ENCODE results near the gene VTA1.
A peak's percentile ranks its signal among the peaks of the same experiment; 100 is the strongest.
"Not testable (repeated sequence)": the region's sequence is repeated elsewhere in the genome, so short reads cannot be mapped to it uniquely, and the experiment has no call there.

The VTA1 gene

GRCh38 chr6:142155091-142155490 is 8.0 kb downstream of the VTA1 start:
- H3K9me3 ChIP-seq (ENCODE audit: insufficient read depth, low read depth, low read length): no peaks in the 10 kb centered on the region
- H3F3A ChIP-seq (ENCODE audit: low read depth): no peaks in the 10 kb centered on the region
- H3K27me3 ChIP-seq (ENCODE audit: insufficient read depth, low read length, poor library complexity, severe bottlenecking): no peaks in the 10 kb centered on the region
- H3K4me1 ChIP-seq (ENCODE audit: insufficient read depth, low read length, poor library complexity, severe bottlenecking): peaks cover 46% of the 10 kb centered on the region
- H3K4me2 ChIP-seq (ENCODE audit: low read depth, low read length, poor library complexity, severe bottlenecking): peak overlapping the region; percentile 57
- H2AFZ ChIP-seq (ENCODE audit: low read length): no peak overlapping the region
- peaks cover 64% of the 10 kb centered on the region for H4K20me1 ChIP-seq (ENCODE audit: insufficient read depth, low read length, poor library complexity, severe bottlenecking)
- peak overlapping the region; percentile 53 for H3K4me3 ChIP-seq (ENCODE audit: low read length, poor library complexity, severe bottlenecking)
- no peaks in the 10 kb centered on the region for H3K9me2 ChIP-seq (replicated peaks; ENCODE audit: low read depth, low read length)
- H3K36me3 ChIP-seq (ENCODE audit: insufficient read depth, low read length): no peaks in the 10 kb centered on the region
- no peak overlapping the region for H3K9ac ChIP-seq (ENCODE audit: low read depth, low read length, poor library complexity, severe bottlenecking)
- peaks cover 92% of the 10 kb centered on the region for H3K79me2 ChIP-seq (ENCODE audit: insufficient read depth, low read length)
- TF ChIP-seq CTCF (conservative IDR thresholded peaks at IDR 0.05; ENCODE audit: low read length) (no peak), EZH2phosphoT487 (IDR thresholded peaks at IDR 0.05; ENCODE audit: borderline replicate concordance) (no peak)

GRCh38 chr6:142155895-142156757 is 9.1 kb downstream of the VTA1 start:
- Histone ChIP-seq H3K27me3 (ENCODE audit: insufficient read depth, low read length, poor library complexity, severe bottlenecking) (no peaks in the 10 kb centered on the region), H3K9me2 (replicated peaks; ENCODE audit: low read depth, low read length) (no peaks in the 10 kb centered on the region), H3F3A (ENCODE audit: low read depth) (no peaks in the 10 kb centered on the region), H3K36me3 (ENCODE audit: insufficient read depth, low read length) (no peaks in the 10 kb centered on the region), H2AFZ (ENCODE audit: low read length) (no peak overlapping the region), H3K9me3 (ENCODE audit: insufficient read depth, low read depth, low read length) (no peaks in the 10 kb centered on the region), H3K79me2 (ENCODE audit: insufficient read depth, low read length) (peaks cover 92% of the 10 kb centered on the region), H3K4me1 (ENCODE audit: insufficient read depth, low read length, poor library complexity, severe bottlenecking) (peaks cover 46% of the 10 kb centered on the region), H3K4me3 (ENCODE audit: low read length, poor library complexity, severe bottlenecking) (peak overlapping the region; percentile 53), H3K9ac (ENCODE audit: low read depth, low read length, poor library complexity, severe bottlenecking) (peak overlapping the region; percentile 20), H4K20me1 (ENCODE audit: insufficient read depth, low read length, poor library complexity, severe bottlenecking) (peaks cover 65% of the 10 kb centered on the region), H3K4me2 (ENCODE audit: low read depth, low read length, poor library complexity, severe bottlenecking) (peak overlapping the region; percentile 57)
- no peak for TF ChIP-seq EZH2phosphoT487 (IDR thresholded peaks at IDR 0.05; ENCODE audit: borderline replicate concordance)
- TF ChIP-seq CTCF (conservative IDR thresholded peaks at IDR 0.05; ENCODE audit: low read length): peak; percentile 71

GRCh38 chr6:142156758-142157068 is 9.7 kb downstream of the VTA1 start:
- Histone ChIP-seq H3K79me2 (ENCODE audit: insufficient read depth, low read length) (peaks cover 92% of the 10 kb centered on the region), H4K20me1 (ENCODE audit: insufficient read depth, low read length, poor library complexity, severe bottlenecking) (peaks cover 62% of the 10 kb centered on the region), H3K4me1 (ENCODE audit: insufficient read depth, low read length, poor library complexity, severe bottlenecking) (peaks cover 42% of the 10 kb centered on the region), H3K4me2 (ENCODE audit: low read depth, low read length, poor library complexity, severe bottlenecking) (peak overlapping the region; percentile 57)
- H3K36me3 ChIP-seq (ENCODE audit: insufficient read depth, low read length); H2AFZ ChIP-seq (ENCODE audit: low read length); H3K9me2 ChIP-seq (replicated peaks; ENCODE audit: low read depth, low read length); H3K4me3 ChIP-seq (ENCODE audit: low read length, poor library complexity, severe bottlenecking); H3F3A ChIP-seq (ENCODE audit: low read depth); H3K9ac ChIP-seq (ENCODE audit: low read depth, low read length, poor library complexity, severe bottlenecking); H3K9me3 ChIP-seq (ENCODE audit: insufficient read depth, low read depth, low read length); H3K27me3 ChIP-seq (ENCODE audit: insufficient read depth, low read length, poor library complexity, severe bottlenecking): not testable (repeated sequence)

GRCh38 chr6:142162780-142163179 is 15.7 kb downstream of the VTA1 start:
- peaks cover 50% of the 10 kb centered on the region for H4K20me1 ChIP-seq (ENCODE audit: insufficient read depth, low read length, poor library complexity, severe bottlenecking)
- TF ChIP-seq CTCF (conservative IDR thresholded peaks at IDR 0.05; ENCODE audit: low read length) (no peak), EZH2phosphoT487 (IDR thresholded peaks at IDR 0.05; ENCODE audit: borderline replicate concordance) (no peak)

More at GRCh38 chr6:142162780-142163179, 15.7 kb downstream of the VTA1 start:
- Histone ChIP-seq H2AFZ (ENCODE audit: low read length) (no peak overlapping the region), H3K4me2 (ENCODE audit: low read depth, low read length, poor library complexity, severe bottlenecking) (no peak overlapping the region), H3K4me3 (ENCODE audit: low read length, poor library complexity, severe bottlenecking) (no peak overlapping the region), H3F3A (ENCODE audit: low read depth) (no peaks in the 10 kb centered on the region), H3K79me2 (ENCODE audit: insufficient read depth, low read length) (peaks cover 81% of the 10 kb centered on the region), H3K27me3 (ENCODE audit: insufficient read depth, low read length, poor library complexity, severe bottlenecking) (no peaks in the 10 kb centered on the region), H3K36me3 (ENCODE audit: insufficient read depth, low read length) (peaks cover 17% of the 10 kb centered on the region; the same call in 1 of the 2 replicates), H3K9me3 (ENCODE audit: insufficient read depth, low read depth, low read length) (no peaks in the 10 kb centered on the region), H3K9ac (ENCODE audit: low read depth, low read length, poor library complexity, severe bottlenecking) (no peak overlapping the region), H3K4me1 (ENCODE audit: insufficient read depth, low read length, poor library complexity, severe bottlenecking) (peaks cover 25% of the 10 kb centered on the region), H3K9me2 (replicated peaks; ENCODE audit: low read depth, low read length) (no peaks in the 10 kb centered on the region)
